ENCODE results near the gene TOMM40. TPM values are rescaled to one million over a fixed set of nuclear protein-coding genes. Genes with fewer than 3 reads are reported as not detected.

TOMM40 gene
- total and polyA plus RNA-seq, 2 of the 13 experiments (the other 11 are each of a cell fraction or from before 2014, with no cell fraction given), result 72.0 to 110 TPM

DNA sequence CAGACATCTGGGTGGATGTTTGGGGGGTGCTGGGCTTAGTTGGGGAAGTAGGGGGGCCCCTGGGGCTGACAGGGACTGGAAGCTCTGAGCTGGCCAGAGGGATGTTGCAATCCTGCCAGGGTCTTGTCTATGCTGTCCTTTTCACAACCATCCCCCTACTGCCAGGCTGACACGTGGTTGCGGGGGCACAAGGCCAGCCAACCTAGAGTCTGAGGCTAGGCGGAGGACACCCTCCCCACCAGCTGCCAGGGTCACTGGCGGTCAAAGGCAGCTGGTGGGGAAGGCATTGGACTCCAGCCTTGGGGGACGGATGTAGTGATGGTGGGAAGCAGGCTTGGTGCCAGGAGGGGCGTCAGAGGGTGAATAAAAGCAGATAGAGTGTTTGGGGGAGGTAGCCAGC, 21.8 kb downstream of the TOMM40 start (continued):
- TF ChIP-seq FOXM1 (CRISPR knock-in tag; IDR thresholded peaks at IDR 0.05), result no peak
- no peak; the same call in 1 of the 2 replicates for TF ChIP-seq ZC3H13 (CRISPR knock-in tag; IDR thresholded peaks at IDR 0.05)
- TF ChIP-seq HMGA1 (CRISPR knock-in tag; conservative IDR thresholded peaks at IDR 0.05), result no peak
- peak; percentile 44; the same call in 1 of the 2 replicates for TF ChIP-seq NCOR1 (IDR thresholded peaks at IDR 0.05; ENCODE audit: borderline replicate concordance, low read length)
- no peak for TF ChIP-seq ZNF496 (CRISPR knock-in tag; IDR thresholded peaks at IDR 0.05; ENCODE audit: insufficient replicate concordance)
- TF ChIP-seq ZNF367 (CRISPR knock-in tag; IDR thresholded peaks at IDR 0.05; ENCODE audit: borderline replicate concordance), result no peak
- TF ChIP-seq ZNF383 (CRISPR knock-in tag; IDR thresholded peaks at IDR 0.05; ENCODE audit: borderline replicate concordance), result no peak
- TF ChIP-seq, protein P1, sequence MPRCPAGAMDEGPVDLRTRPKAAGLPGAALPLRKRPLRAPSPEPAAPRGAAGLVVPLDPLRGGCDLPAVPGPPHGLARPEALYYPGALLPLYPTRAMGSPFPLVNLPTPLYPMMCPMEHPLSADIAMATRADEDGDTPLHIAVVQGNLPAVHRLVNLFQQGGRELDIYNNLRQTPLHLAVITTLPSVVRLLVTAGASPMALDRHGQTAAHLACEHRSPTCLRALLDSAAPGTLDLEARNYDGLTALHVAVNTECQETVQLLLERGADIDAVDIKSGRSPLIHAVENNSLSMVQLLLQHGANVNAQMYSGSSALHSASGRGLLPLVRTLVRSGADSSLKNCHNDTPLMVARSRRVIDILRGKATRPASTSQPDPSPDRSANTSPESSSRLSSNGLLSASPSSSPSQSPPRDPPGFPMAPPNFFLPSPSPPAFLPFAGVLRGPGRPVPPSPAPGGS (CRISPR knock-in tag; IDR thresholded peaks at IDR 0.05), result no peak
- no peak for TF ChIP-seq ZNF264 (CRISPR knock-in tag; IDR thresholded peaks at IDR 0.05)
- TF ChIP-seq, protein P2, sequence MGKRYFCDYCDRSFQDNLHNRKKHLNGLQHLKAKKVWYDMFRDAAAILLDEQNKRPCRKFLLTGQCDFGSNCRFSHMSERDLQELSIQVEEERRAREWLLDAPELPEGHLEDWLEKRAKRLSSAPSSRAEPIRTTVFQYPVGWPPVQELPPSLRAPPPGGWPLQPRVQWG (CRISPR knock-in tag; IDR thresholded peaks at IDR 0.05; ENCODE audit: borderline replicate concordance, low read depth), result no peak
- TF ChIP-seq RELA (CRISPR knock-in tag; IDR thresholded peaks at IDR 0.05), result no peak
- TF ChIP-seq MLLT10 (CRISPR knock-in tag; IDR thresholded peaks at IDR 0.05), result no peak
- no peak for TF ChIP-seq HES4 (CRISPR knock-in tag; IDR thresholded peaks at IDR 0.05; ENCODE audit: borderline replicate concordance)
- no peak for TF ChIP-seq RNF2 (conservative IDR thresholded peaks at IDR 0.05; ENCODE audit: low read depth)
- TF ChIP-seq KDM5A (IDR thresholded peaks at IDR 0.05; ENCODE audit: borderline replicate concordance, low read length), result no peak
- TF ChIP-seq AKAP8 (CRISPR knock-in tag; IDR thresholded peaks at IDR 0.05), result no peak
- no peak for TF ChIP-seq MZF1 (CRISPR knock-in tag; IDR thresholded peaks at IDR 0.05; ENCODE audit: borderline replicate concordance)
- TF ChIP-seq ZNF558 (CRISPR knock-in tag; IDR thresholded peaks at IDR 0.05; ENCODE audit: borderline replicate concordance), result no peak
- no peak for TF ChIP-seq FOXA1 (IDR thresholded peaks at IDR 0.05)
- TF ChIP-seq FOXA1 (CRISPR knock-in tag; IDR thresholded peaks at IDR 0.05), result no peak
- peak; percentile 81; the same call in 1 of the 2 replicates for TF ChIP-seq PHF21A (CRISPR knock-in tag; IDR thresholded peaks at IDR 0.05)
- peak; percentile 70 for TF ChIP-seq KDM6A (CRISPR knock-in tag; IDR thresholded peaks at IDR 0.05; ENCODE audit: low read depth)
- TF ChIP-seq, protein P3, sequence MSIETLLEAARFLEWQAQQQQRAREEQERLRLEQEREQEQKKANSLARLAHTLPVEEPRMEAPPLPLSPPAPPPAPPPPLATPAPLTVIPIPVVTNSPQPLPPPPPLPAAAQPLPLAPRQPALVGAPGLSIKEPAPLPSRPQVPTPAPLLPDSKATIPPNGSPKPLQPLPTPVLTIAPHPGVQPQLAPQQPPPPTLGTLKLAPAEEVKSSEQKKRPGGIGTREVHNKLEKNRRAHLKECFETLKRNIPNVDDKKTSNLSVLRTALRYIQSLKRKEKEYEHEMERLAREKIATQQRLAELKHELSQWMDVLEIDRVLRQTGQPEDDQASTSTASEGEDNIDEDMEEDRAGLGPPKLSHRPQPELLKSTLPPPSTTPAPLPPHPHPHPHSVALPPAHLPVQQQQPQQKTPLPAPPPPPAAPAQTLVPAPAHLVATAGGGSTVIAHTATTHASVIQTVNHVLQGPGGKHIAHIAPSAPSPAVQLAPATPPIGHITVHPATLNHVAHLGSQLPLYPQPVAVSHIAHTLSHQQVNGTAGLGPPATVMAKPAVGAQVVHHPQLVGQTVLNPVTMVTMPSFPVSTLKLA (IDR thresholded peaks at IDR 0.05), result peak; percentile 66
- TF ChIP-seq NFE2L2 (IDR thresholded peaks at IDR 0.05; ENCODE audit: low read length), result no peak
- TF ChIP-seq, protein P4, sequence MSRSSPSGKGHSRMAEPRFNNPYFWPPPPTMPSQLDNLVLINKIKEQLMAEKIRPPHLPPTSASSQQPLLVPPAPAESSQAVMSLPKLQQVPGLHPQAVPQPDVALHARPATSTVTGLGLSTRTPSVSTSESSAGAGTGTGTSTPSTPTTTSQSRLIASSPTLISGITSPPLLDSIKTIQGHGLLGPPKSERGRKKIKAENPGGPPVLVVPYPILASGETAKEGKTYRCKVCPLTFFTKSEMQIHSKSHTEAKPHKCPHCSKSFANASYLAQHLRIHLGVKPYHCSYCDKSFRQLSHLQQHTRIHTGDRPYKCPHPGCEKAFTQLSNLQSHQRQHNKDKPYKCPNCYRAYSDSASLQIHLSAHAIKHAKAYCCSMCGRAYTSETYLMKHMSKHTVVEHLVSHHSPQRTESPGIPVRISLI (CRISPR knock-in tag; IDR thresholded peaks at IDR 0.05; ENCODE audit: borderline replicate concordance), result peak; percentile 55; the same call in 1 of the 2 replicates
- TF ChIP-seq ZNF589 (CRISPR knock-in tag; conservative IDR thresholded peaks at IDR 0.05), result peak; percentile 84
- TF ChIP-seq ZNF816 (CRISPR knock-in tag; IDR thresholded peaks at IDR 0.05; ENCODE audit: borderline replicate concordance), result no peak

Measured in HepG2 (cell line).